Left lobe of liver (tissue), 2 donors: ENCODE data around the gene CCDC12. TPM values are rescaled to one million over a fixed set of nuclear protein-coding genes. Genes with fewer than 3 reads are reported as not detected.

Source experiments
- ATAC-seq: fragments of 200-7000 bp; cut with Tn5 transposase; one replicate; pipeline ENCODE4 v1.9.1; 2020; ENCODE audit warnings: mild to moderate bottlenecking, moderate library complexity
- DNase-seq: peaks from one replicate; pipeline ENCODE4 v3.0.0-alpha.2; 2020; ENCODE audit warnings: low spot score
- total RNA-seq: library from RNA; stranded (reverse); gene quantifications from one replicate; pipeline ENCODE4 v1.2.1, GENCODE V29; 2021
- donor health status: DM: no; HTN: no; CAD: no; lungs with moderate emphysema.
- donor health status: DM: no; HTN: yes; CAD: no.

CCDC12 gene
- total RNA-seq, 1 donor from 2014 or later, result 19.3 TPM

GRCh38 chr3:46943237-46944187, 33.0 kb downstream of the CCDC12 start:
- DNase-seq (no peak), ATAC-seq (peak; percentile 49)

GRCh38 chr3:46942481-46943236, 33.9 kb downstream of the CCDC12 start:
- ATAC-seq (no peak), DNase-seq (no peak)

GRCh38 chr3:46942076-46942475, 34.5 kb downstream of the CCDC12 start:
- DNase-seq (no peak), ATAC-seq (no peak)

- DNase-seq (no peak), ATAC-seq (no peak)
Measured at GRCh38 chr3:46939578-46940445, 36.7 kb downstream of the CCDC12 start.

GRCh38 chr3:46938118-46938517, 38.4 kb downstream of the CCDC12 start:
- ATAC-seq, result no peak
- no peak for DNase-seq

GRCh38 chr3:46936733-46937250, 39.8 kb downstream of the CCDC12 start:
- DNase-seq, result no peak

GRCh38 chr3:46935989-46936558, 40.5 kb downstream of the CCDC12 start:
- DNase-seq (no peak), ATAC-seq (no peak)

More at GRCh38 chr3:46936733-46937250, 39.8 kb downstream of the CCDC12 start:
- ATAC-seq, result no peak

GRCh38 chr3:46935168-46935858, 41.2 kb downstream of the CCDC12 start:
- DNase-seq (peak; percentile 74), ATAC-seq (peak; percentile 77)

GRCh38 chr3:46934498-46935167, 41.9 kb downstream of the CCDC12 start:
- ATAC-seq, result peak; percentile 4

GRCh38 chr3:46934072-46934471, 42.5 kb downstream of the CCDC12 start:
- no peak for ATAC-seq

More at GRCh38 chr3:46934498-46935167, 41.9 kb downstream of the CCDC12 start:
- no peak for DNase-seq

GRCh38 chr3:46933261-46933660, 43.3 kb downstream of the CCDC12 start:
- DNase-seq (no peak), ATAC-seq (no peak)

More at GRCh38 chr3:46934072-46934471, 42.5 kb downstream of the CCDC12 start:
- DNase-seq, result no peak

GRCh38 chr3:46932455-46933225, 43.9 kb downstream of the CCDC12 start:
- DNase-seq (no peak), ATAC-seq (peak; percentile 11)

- peak; percentile 9 for ATAC-seq
- no peak for DNase-seq
Measured at GRCh38 chr3:46931631-46932331, 44.8 kb downstream of the CCDC12 start.

- DNase-seq, result no peak
- ATAC-seq, result peak; percentile 6
Measured at GRCh38 chr3:46930945-46931403, 45.6 kb downstream of the CCDC12 start.

- DNase-seq, result no peak
- peak; percentile 16 for ATAC-seq
Measured at GRCh38 chr3:46930166-46930944, 46.2 kb downstream of the CCDC12 start.

- peak; percentile 71 for DNase-seq
- ATAC-seq, result peak; percentile 73
Measured at GRCh38 chr3:46929324-46929723, 47.2 kb downstream of the CCDC12 start.

GRCh38 chr3:46928282-46928681, 48.3 kb downstream of the CCDC12 start:
- ATAC-seq, result no peak
- DNase-seq, result no peak
